Thyroid gland (tissue), 4 donors: ENCODE measurements around the gene SPRR2E. TPM values are rescaled to one million over a fixed set of nuclear protein-coding genes. Genes with fewer than 3 reads are reported as not detected.
"Not testable (repeated sequence)": the region's sequence is repeated elsewhere in the genome, so short reads cannot be mapped to it uniquely, and the experiment has no call there.

Experiments
- DNase-seq, 2 donors: peaks; one replicate each; pipeline ENCODE4 v3.0.0-alpha.2; 2019
- H3K27ac ChIP-seq, 3 donors: fragments of 200-600 bp; sonication (generic); 1 replicate in 2 of 3; 2 replicates in 1 of 3; pipeline ENCODE4 v1.5.1; 2016 to 2019; ENCODE audit warnings: mild to moderate bottlenecking in 1 of 3, moderate library complexity in 1 of 3
- H3K27me3 ChIP-seq: fragments of 200-600 bp; sonication (generic); one replicate; pipeline ENCODE4 v1.5.1; 2019
- H3K36me3 ChIP-seq, 2 donors: fragments of 200-600 bp; sonication (generic); one replicate each; pipeline ENCODE4 v1.5.1; 2016 to 2019
- H3K4me1 ChIP-seq, 2 donors: fragments of 200-600 bp; sonication (generic); one replicate each; pipeline ENCODE4 v1.5.1; 2017 to 2019
- H3K4me3 ChIP-seq, 3 donors: fragments of 200-600 bp; sonication (generic); replicated peaks in 1 of 3; 1 replicate in 2 of 3; 2 replicates in 1 of 3; pipeline ENCODE4 v1.5.1; 2016; ENCODE audit warnings: mild to moderate bottlenecking in 1 of 3
- H3K9me3 ChIP-seq: fragments of 200-600 bp; sonication (generic); one replicate; pipeline ENCODE4 v1.5.1; 2017
- CTCF ChIP-seq, 6 experiments: fragments of 200-600 bp in 3 of 6; fragments of 450-650 bp in 3 of 6; sonication (generic) in 3 of 6; IDR thresholded peaks; one replicate each; pipeline ENCODE4 v1.5.1; 2016 to 2019; ENCODE audit warnings: antibody characterized with exemption in 6 of 6, mild to moderate bottlenecking in 2 of 6, inconsistent platforms in 1 of 6, moderate library complexity in 1 of 6
- POLR2A ChIP-seq, 2 donors: fragments of 450-650 bp; IDR thresholded peaks; one replicate each; pipeline ENCODE4 v1.6.1; 2017; ENCODE audit warnings: antibody characterized with exemption in 2 of 2, mild to moderate bottlenecking in 2 of 2, moderate library complexity in 1 of 2
- WGBS, 2 donors: methylation state at CpG; one replicate each; pipeline ENCODE4 v1.1.5; 2017; 5-methylcytosine and 5-hydroxymethylcytosine counted together
- intact Hi-C: fragments of 100-400 bp; cut with DNase I; formaldehyde crosslinking; loops from one replicate; pipeline ENCODE4 v1.15.1; 2023
- total RNA-seq, 4 donors: library from RNA; depleted of rRNA; stranded (reverse); fragments of >200 nt; gene quantifications; one replicate each; pipeline ENCODE4 v1.2.3, GENCODE V29; 2016

The SPRR2E gene
- total RNA-seq, 4 donors from 2014 or later = not detected

- 64 to 72% methylated on average over 2 of the region's 2 CpGs for WGBS, 2 donors
- TF ChIP-seq CTCF (IDR thresholded peaks at IDR 0.05) = no peak
- Histone ChIP-seq H3K4me1 (no peaks in the 10 kb centered on the region), H3K9me3 (no peaks in the 10 kb centered on the region), H3K27me3 (no peaks in the 10 kb centered on the region), H3K4me3 (no peak overlapping the region), H3K27ac (no peak overlapping the region), H3K36me3 (no peaks in the 10 kb centered on the region)
- DNase-seq = no peak
- intact Hi-C loops = no loop called here
Measured at GRCh38 chr1:153127296-153127695, 33.0 kb upstream of the SPRR2E start.

- no peak for DNase-seq
- Histone ChIP-seq H3K36me3 (no peaks in the 10 kb centered on the region), H3K9me3 (no peaks in the 10 kb centered on the region), H3K27ac (no peak overlapping the region), H3K4me1 (no peaks in the 10 kb centered on the region), H3K27me3 (no peaks in the 10 kb centered on the region), H3K4me3 (no peak overlapping the region)
- WGBS, 2 donors = 83 to 88% methylated on average over 1 of the region's 1 CpG
- intact Hi-C loops = no loop called here
- TF ChIP-seq POLR2A (IDR thresholded peaks at IDR 0.05) (no peak), CTCF (IDR thresholded peaks at IDR 0.05) (no peak)
Measured at GRCh38 chr1:153125536-153125935, 31.2 kb upstream of the SPRR2E start.

- H3K4me3 ChIP-seq, H3K27ac ChIP-seq, H3K36me3 ChIP-seq, intact Hi-C loops, H3K4me1 ChIP-seq, H3K9me3 ChIP-seq, DNase-seq, H3K27me3 ChIP-seq: not testable (repeated sequence)
- 82 to 83% methylated on average over 8 of the region's 8 CpGs for WGBS, 2 donors
Measured at GRCh38 chr1:153123793-153124192, 29.5 kb upstream of the SPRR2E start.

- no peak for DNase-seq
- no peak overlapping the region for H3K27ac ChIP-seq
- no peaks in the 10 kb centered on the region for H3K9me3 ChIP-seq
- H3K4me3 ChIP-seq = no peak overlapping the region
- WGBS, 2 donors = 30 to 35% methylated on average over 3 of the region's 3 CpGs
- H3K4me1 ChIP-seq = no peaks in the 10 kb centered on the region
- no peaks in the 10 kb centered on the region for H3K36me3 ChIP-seq
- TF ChIP-seq POLR2A (IDR thresholded peaks at IDR 0.05) (no peak), CTCF (IDR thresholded peaks at IDR 0.05) (no peak)
- no peaks in the 10 kb centered on the region for H3K27me3 ChIP-seq
- intact Hi-C loops = no loop called here
Measured at GRCh38 chr1:153122831-153123421, 28.6 kb upstream of the SPRR2E start.

- H3K27me3 ChIP-seq = no peaks in the 10 kb centered on the region
- H3K4me1 ChIP-seq = no peaks in the 10 kb centered on the region
- H3K9me3 ChIP-seq = no peaks in the 10 kb centered on the region
- no peak overlapping the region for H3K27ac ChIP-seq
- intact Hi-C loops = no loop called here
- no peak for TF ChIP-seq POLR2A (IDR thresholded peaks at IDR 0.05)
- no peak for TF ChIP-seq CTCF (IDR thresholded peaks at IDR 0.05)
- no peak overlapping the region for H3K4me3 ChIP-seq
- no peak for DNase-seq
- H3K36me3 ChIP-seq = no peaks in the 10 kb centered on the region
Measured at GRCh38 chr1:153120945-153121344, 26.6 kb upstream of the SPRR2E start.

- Histone ChIP-seq H3K36me3 (no peaks in the 10 kb centered on the region), H3K4me3 (no peak overlapping the region), H3K27me3 (no peaks in the 10 kb centered on the region), H3K9me3 (no peaks in the 10 kb centered on the region), H3K27ac (no peak overlapping the region), H3K4me1 (no peaks in the 10 kb centered on the region)
- TF ChIP-seq POLR2A (IDR thresholded peaks at IDR 0.05) (no peak), CTCF (IDR thresholded peaks at IDR 0.05) (no peak)
- DNase-seq = no peak
- WGBS, 2 donors = 68 to 78% methylated on average over 3 of the region's 3 CpGs
- intact Hi-C loops = no loop called here
Measured at GRCh38 chr1:153119491-153119971, 25.2 kb upstream of the SPRR2E start.

GRCh38 chr1:153115264-153115663, 20.9 kb upstream of the SPRR2E start:
- H3K27ac ChIP-seq, H3K36me3 ChIP-seq, DNase-seq, intact Hi-C loops, H3K4me1 ChIP-seq, H3K9me3 ChIP-seq, H3K4me3 ChIP-seq, H3K27me3 ChIP-seq: not testable (repeated sequence)
